ENCODE measurements around the gene RNASE3.
A peak's percentile ranks its signal among the peaks of the same experiment; 100 is the strongest.
"Not testable (repeated sequence)": the region's sequence is repeated elsewhere in the genome, so short reads cannot be mapped to it uniquely, and the experiment has no call there.

The RNASE3 gene

GRCh38 chr14:20891126-20891825 lies at the start of gene RNASE3:
Gene RNASE3, plus strand, starts transcription at chr14:20891385. Its CDS starts 302 bp downstream, at chr14:20891687.
- not testable (repeated sequence) for DNase-seq (ENCODE audit: low spot score)

DNA sequence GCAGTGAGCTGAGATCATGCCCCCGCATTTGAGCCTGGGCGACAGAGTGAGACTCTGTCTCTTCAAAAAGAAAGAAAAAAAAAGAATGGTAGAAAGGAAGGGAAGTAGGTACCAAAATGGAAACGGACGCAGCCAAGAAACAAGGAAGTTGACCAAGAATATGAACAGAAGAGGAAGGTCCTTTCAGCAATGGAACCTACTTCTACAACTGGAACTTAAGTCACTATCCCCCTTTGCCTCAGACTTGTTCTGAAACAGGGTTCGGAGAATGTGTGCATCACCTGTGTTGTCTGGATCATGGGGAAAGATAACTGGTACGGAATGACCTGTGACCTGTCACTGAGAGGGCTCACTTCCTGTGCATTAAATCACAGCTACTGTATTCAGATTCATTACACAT lies 44.6 kb upstream of the RNASE3 start:
- no peak for DNase-seq (ENCODE audit: low spot score)

DNA sequence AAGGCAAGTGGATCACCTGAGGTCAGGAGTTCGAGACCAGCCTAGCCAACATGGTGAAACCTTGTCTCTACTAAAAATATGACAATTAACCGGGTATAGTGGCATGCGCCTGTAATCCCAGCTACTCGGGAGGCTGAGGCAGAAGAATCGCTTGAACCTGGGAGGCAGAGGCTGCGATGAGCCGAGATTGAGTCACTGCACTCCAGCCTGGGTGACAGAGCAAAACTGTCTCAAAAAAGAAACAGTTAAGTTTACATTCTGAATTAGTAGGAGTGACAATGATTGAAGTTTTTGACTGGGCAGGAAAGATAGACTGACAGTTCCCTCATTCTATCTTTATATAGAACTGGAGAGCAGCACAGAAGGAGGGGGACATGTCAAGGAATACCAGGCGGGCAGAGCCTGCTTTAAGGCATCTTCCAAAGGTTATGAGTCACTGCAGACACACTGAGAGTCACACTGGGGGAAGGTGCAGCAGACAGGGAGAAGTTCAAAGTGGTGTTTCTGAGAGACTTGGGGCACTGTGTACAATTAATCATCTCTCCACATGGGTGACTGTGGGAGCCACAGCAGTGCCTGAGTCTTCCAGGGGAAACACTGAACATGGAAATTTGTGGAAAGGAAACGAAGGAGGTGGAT lies 42.8 kb upstream of the RNASE3 start:
- no peak for DNase-seq (ENCODE audit: low spot score)

DNA sequence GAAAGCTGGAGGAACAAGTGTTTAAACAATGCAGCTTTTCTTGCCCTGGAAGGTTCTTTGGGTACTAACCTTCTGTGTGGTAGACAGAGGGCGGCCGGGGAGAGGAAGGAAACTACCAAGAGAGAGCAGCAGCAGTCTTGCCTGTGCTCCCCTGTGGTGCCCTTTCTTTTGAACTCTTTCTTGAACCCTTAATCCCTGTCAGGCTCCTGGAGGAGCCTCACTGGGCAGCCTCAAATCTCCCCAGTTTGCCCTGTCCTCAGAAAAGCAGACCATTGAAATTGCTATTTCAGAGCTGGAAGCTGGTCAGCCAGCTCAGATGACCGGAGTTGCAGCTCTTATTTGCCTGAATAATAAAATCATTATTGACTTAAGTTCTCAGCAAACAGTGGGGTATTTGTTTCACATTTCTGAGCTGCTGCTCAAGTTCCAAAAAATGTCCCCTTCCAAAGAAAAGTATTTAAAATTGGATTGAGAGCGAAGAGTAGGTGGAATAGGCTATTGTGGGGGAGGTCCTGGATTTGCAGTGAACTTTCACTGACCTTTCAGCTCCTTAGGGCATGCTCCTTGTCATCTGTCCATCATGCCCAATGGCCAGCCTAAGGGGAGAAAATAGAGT lies 42.1 kb upstream of the RNASE3 start:
- DNase-seq (ENCODE audit: low spot score), result no peak

- no peak for DNase-seq (ENCODE audit: low spot score)
Observed at GRCh38 chr14:20853042-20853441, 38.1 kb upstream of the RNASE3 start.

GRCh38 chr14:20855652-20856291 lies 35.4 kb upstream of the RNASE3 start:
- no peak for DNase-seq (ENCODE audit: low spot score)

DNA sequence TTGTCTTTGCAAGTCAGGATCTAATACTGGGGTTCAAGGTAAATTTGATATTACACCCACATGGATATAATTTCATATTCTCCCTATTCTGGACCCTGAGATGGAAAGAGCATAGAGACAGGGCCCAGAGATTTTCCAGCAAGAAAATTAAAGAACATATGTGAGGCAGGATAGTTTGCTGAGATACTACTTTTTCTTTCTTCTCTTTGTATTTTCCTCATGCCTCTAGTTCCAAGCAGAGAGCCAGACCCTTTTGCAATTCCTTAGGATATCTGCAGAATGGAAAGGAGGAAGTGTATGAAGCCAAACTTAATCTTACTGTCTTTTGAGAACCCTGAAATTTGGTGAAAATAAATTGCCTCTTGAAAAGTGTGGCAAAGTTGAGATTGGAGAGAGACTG lies 34.0 kb upstream of the RNASE3 start:
- DNase-seq (ENCODE audit: low spot score), result no peak

DNA sequence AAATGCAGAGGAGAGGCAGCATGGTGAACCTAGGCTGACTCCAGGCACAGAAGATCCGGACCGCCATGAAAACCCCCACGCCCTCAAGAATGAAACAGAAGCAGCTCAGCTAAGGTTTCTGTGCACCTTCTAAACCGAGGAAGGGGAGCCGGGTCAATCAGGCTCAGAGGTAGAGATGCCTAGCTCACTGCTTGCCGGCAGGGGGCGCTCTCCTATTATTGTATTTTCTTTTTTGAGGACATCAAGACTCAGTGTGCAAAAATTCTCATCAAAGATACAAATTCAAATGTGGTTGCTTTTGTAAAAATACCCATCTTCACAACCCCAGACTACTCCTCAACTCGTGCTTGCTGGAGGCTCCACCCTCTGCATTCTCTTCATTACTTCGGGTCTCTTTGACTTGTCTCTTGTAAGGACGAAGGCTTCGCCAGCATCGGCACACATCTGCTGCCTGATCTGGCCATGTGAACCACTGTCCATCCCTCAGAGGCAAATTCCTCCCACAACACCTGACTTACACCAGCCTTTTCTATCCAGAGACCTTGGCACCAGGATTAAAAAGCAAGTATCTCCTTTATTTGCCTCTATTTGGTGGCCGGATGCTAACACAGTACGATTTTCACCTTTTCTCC lies 33.4 kb upstream of the RNASE3 start:
- peak; percentile 72 for DNase-seq (ENCODE audit: low spot score)

DNA sequence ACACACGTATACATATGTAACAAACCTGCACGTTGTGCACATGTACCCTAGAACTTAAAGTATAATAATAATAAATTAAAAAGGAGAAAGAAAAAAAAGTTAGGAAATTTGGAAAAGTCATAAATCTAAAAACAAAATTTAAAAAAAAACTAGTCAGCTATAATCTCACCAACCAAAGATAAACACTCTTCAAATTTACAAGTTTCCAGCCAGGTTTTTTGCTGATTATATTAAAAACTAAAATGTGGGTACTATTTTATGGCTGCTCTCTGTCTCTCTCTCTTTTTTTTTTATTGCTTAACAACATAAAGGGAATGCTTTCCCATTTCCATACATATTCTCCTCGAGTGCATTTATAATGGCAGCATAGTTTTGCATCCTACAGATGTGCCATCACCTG lies 25.0 kb upstream of the RNASE3 start:
- DNase-seq (ENCODE audit: low spot score), result no peak

DNA sequence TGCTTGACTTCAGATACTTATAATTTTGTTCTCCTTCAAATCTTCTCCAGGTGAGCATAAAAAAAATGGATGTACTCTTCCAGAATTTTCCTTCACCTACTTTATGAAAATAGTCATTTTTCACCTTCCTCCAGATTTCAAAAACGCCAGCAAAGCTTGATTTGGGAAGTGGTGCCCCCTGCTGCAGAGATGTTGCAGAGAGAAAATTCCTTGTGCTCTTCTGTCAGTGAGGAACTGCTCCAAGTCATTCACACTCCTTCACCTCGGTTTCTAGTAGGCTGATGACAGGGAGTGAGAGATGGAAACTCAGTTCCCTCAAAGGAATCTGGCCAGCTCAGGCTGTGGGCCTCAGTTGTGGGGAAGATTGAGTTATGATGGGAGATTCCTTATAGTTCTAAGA lies 24.2 kb upstream of the RNASE3 start:
- DNase-seq (ENCODE audit: low spot score), result no peak

- peak; percentile 80 for DNase-seq (ENCODE audit: low spot score)
Observed at GRCh38 chr14:20873370-20874177, 17.6 kb upstream of the RNASE3 start.

GRCh38 chr14:20877016-20877415 lies 14.2 kb upstream of the RNASE3 start:
- no peak for DNase-seq (ENCODE audit: low spot score)

DNA sequence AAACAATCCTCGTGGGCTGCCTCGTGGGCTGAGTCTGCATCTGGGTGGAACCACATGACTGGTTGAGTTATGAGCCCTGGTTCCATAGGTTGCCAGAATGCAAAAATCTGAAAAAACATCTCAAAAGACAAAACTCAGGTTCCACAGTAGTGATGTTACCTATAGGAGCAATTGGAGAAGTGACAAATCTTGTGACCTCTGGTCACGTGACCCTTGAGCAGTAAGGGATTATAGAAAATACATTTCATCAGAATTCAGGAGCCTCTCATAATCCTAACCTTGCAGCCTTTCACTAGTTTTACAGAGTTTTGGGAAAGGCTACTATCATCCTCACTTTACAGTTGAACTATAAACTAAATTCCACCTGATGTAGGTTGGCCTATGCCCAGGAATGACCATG lies 12.5 kb upstream of the RNASE3 start:
- DNase-seq (ENCODE audit: low spot score), result no peak

- DNase-seq (ENCODE audit: low spot score), result not testable (repeated sequence)
Observed at GRCh38 chr14:20881229-20881628, 10.0 kb upstream of the RNASE3 start.

DNA sequence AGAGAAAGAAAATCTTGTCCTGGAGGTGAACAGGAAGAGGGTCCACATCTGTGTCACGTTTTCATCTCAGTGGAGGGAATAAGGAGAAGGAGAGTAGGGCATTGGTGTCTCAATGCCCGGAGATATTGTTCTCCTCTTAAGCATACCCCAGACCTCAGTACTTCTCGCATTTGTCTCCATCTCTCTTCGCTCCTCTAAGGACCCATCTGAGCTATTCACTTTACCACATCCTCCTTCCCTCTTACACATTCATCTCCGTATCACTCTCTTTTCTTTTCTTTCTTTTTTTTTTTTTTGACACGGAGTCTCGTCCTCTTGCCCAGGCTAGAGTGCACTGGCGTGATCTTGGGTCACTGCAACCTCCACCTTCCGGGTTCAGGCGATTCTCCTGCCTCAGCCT lies 8.4 kb upstream of the RNASE3 start:
- DNase-seq (ENCODE audit: low spot score), result not testable (repeated sequence)

GRCh38 chr14:20888411-20888810 lies 2.8 kb upstream of the RNASE3 start:
- not testable (repeated sequence) for DNase-seq (ENCODE audit: low spot score)

DNA sequence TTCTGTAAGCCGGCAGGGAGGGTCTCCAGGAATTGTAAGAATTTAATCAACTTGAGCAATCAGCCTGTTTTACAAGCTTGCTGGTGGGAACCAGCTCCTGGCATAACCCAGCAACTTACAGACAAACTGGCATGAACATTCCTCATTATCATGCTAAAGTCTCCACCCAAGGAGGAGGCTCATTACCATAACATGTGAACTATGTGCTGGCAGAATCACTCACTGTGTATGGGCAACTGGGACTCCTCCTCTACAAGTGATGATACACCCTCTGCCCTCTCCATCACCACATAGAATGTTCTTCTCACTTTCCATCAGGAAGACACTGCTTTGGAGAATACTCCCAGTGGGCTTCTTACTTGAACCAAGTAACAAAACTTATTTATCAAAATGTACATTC lies 4.1 kb downstream of the RNASE3 start:
- not testable (repeated sequence) for DNase-seq (ENCODE audit: low spot score)

GRCh38 chr14:20904393-20905029 lies 13.3 kb downstream of the RNASE3 start:
- no peak for DNase-seq (ENCODE audit: low spot score)

DNA sequence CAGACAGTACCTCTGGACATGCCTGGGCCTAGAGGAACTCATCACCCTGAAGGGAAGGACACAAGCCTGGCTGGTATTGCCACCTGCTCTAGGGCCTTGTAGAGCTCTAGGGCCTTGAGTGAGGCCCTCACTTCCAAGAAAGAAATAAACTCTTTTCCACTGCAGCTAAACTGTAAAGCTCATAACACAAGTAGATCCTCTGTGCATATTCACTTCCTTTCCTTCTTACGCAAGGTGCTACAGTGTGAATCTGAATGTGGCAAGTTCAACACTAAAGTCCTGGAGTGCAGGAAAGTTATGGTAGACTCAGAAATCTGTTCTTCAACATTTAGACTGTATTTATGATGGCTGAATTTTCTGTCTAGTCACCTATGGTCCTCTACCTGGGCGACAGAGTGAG lies 14.5 kb downstream of the RNASE3 start:
- DNase-seq (ENCODE audit: low spot score), result no peak

GRCh38 chr14:20907214-20907613 lies 16.0 kb downstream of the RNASE3 start:
- no peak for DNase-seq (ENCODE audit: low spot score)

- not testable (repeated sequence) for DNase-seq (ENCODE audit: low spot score)
Observed at GRCh38 chr14:20910822-20911221, 19.6 kb downstream of the RNASE3 start.
